OCI-LY1 (cell line): Measurements from ENCODE around the gene ITIH3.

Experiments
- H2AFZ ChIP-seq: fragments of 200-600 bp; sonication (generic), shearing (Covaris generic); 2 replicates; pipeline ENCODE4 v1.6.0; 2014; ENCODE audit warnings: antibody characterized with exemption, mild to moderate bottlenecking, low read length
- H3F3A ChIP-seq: fragments of 200-600 bp; sonication (generic), shearing (Covaris generic); 2 replicates; pipeline ENCODE4 v1.6.0; 2014; ENCODE audit warnings: mild to moderate bottlenecking, antibody characterized with exemption, low read length, moderate library complexity; ENCODE audit not compliant: insufficient read depth
- H3K27ac ChIP-seq: fragments of 200-600 bp; sonication (generic); 2 replicates; pipeline ENCODE4 v1.5.1; 2014; ENCODE audit warnings: low read length, mixed run types, mild to moderate bottlenecking, low read depth; ENCODE audit not compliant: poor library complexity, severe bottlenecking
- H3K27me3 ChIP-seq: fragments of 200-600 bp; sonication (generic); 2 replicates; pipeline ENCODE4 v1.6.0; 2014; ENCODE audit warnings: antibody characterized with exemption, mild to moderate bottlenecking, low read length, moderate library complexity; ENCODE audit not compliant: insufficient read depth
- H3K36me3 ChIP-seq: fragments of 200-600 bp; sonication (generic); 2 replicates; pipeline ENCODE4 v1.6.1; 2014; ENCODE audit warnings: mild to moderate bottlenecking, antibody characterized with exemption, low read length, moderate library complexity, mixed read lengths; ENCODE audit not compliant: insufficient read depth
- H3K4me1 ChIP-seq: fragments of 200-600 bp; sonication (generic); 2 replicates; pipeline ENCODE4 v1.5.1; 2014; ENCODE audit warnings: mild to moderate bottlenecking, low read length, moderate library complexity; ENCODE audit not compliant: insufficient read depth, severe bottlenecking
- H3K4me2 ChIP-seq: fragments of 200-600 bp; sonication (generic), shearing (Covaris generic); 2 replicates; pipeline ENCODE4 v1.6.1; 2014; ENCODE audit warnings: low read length
- H3K4me3 ChIP-seq: fragments of 200-600 bp; sonication (generic); 2 replicates; pipeline ENCODE4 v1.5.1; 2014; ENCODE audit warnings: low read length, low read depth, mild to moderate bottlenecking, mixed read lengths; ENCODE audit not compliant: poor library complexity, severe bottlenecking
- H3K79me2 ChIP-seq: fragments of 200-600 bp; shearing (Covaris generic); 2 replicates; pipeline ENCODE4 v1.6.1; 2016; ENCODE audit warnings: mixed run types, low read length, mixed read lengths; ENCODE audit not compliant: insufficient read depth
- H3K9ac ChIP-seq: fragments of 200-600 bp; sonication (generic), shearing (Covaris generic); 2 replicates; pipeline ENCODE4 v1.6.1; 2014; ENCODE audit warnings: mild to moderate bottlenecking, low read length, mixed read lengths
- H3K9me2 ChIP-seq: fragments of 200-600 bp; sonication (generic), shearing (Covaris generic); 2 replicates; pipeline ENCODE4 v1.6.1; 2014; ENCODE audit warnings: low read depth, mild to moderate bottlenecking, low read length, mixed read lengths
- H3K9me3 ChIP-seq: fragments of 200-600 bp; shearing (Covaris generic); 2 replicates; pipeline ENCODE4 v1.6.1; 2014; ENCODE audit warnings: low read length, mixed read lengths
- H4K20me1 ChIP-seq: fragments of 200-600 bp; sonication (generic), shearing (Covaris generic); 2 replicates; pipeline ENCODE4 v1.6.0; 2016; ENCODE audit warnings: mild to moderate bottlenecking, low read length; ENCODE audit not compliant: insufficient read depth
- CTCF ChIP-seq: fragments of 200-600 bp; sonication (generic), shearing (Covaris generic); IDR thresholded peaks from 2 replicates; pipeline ENCODE4 v1.5.1; 2017; ENCODE audit warnings: mild to moderate bottlenecking, antibody characterized with exemption, low read length, moderate library complexity, mixed read lengths
- EZH2 ChIP-seq: fragments of 200-600 bp; sonication (generic), shearing (Covaris generic); IDR thresholded peaks from 2 replicates; pipeline ENCODE4 v1.8.0; 2017; ENCODE audit warnings: borderline replicate concordance, mixed run types, mild to moderate bottlenecking, antibody characterized with exemption, low read length, moderate library complexity, mixed read lengths

ITIH3 gene

DNA sequence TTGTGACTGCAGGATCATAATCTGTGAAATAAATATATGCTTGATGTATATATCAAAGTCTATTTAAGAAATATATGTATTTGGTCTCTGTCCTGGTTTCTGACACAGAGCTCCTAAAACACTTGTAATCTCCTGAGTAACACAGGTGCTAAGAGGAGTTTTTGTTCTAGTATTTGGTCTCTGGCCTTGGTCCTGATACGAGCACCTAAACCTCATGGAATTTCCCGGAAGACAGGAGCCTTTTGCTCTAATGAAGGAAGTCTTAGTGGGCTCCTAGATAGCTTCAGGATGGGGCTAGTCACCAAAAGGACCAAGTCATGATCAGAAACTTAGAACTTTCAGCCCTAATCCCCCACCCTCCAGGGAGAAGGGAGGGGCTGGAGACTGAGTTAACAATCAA, 59.4 kb downstream of the ITIH3 start:
- H4K20me1 ChIP-seq: no peaks in the 10 kb centered on the region
- no peak overlapping the region for H3K4me3 ChIP-seq
- no peaks in the 10 kb centered on the region for H3K9me2 ChIP-seq
- H3K27ac ChIP-seq: no peak overlapping the region
- H3F3A ChIP-seq: no peaks in the 10 kb centered on the region
- TF ChIP-seq CTCF: no peak
- no peak for TF ChIP-seq EZH2
- no peak overlapping the region for H3K4me2 ChIP-seq
- H3K79me2 ChIP-seq: no peaks in the 10 kb centered on the region
- H3K9ac ChIP-seq: no peak overlapping the region
- H2AFZ ChIP-seq: no peak overlapping the region
- H3K4me1 ChIP-seq: no peaks in the 10 kb centered on the region
- H3K36me3 ChIP-seq: peaks cover 22% of the 10 kb centered on the region; the same call in 1 of the 2 replicates
- no peaks in the 10 kb centered on the region for H3K9me3 ChIP-seq
- H3K27me3 ChIP-seq: no peaks in the 10 kb centered on the region

GRCh38 chr3:52856666-52857065, 62.1 kb downstream of the ITIH3 start:
- Histone ChIP-seq H3K4me2 (no peak overlapping the region), H3K9ac (no peak overlapping the region), H3K27me3 (no peaks in the 10 kb centered on the region), H3K79me2 (no peaks in the 10 kb centered on the region), H3K36me3 (peaks cover 15% of the 10 kb centered on the region; the same call in 1 of the 2 replicates), H3K4me1 (no peaks in the 10 kb centered on the region), H3F3A (no peaks in the 10 kb centered on the region), H4K20me1 (no peaks in the 10 kb centered on the region), H3K4me3 (no peak overlapping the region), H3K9me2 (no peaks in the 10 kb centered on the region), H3K9me3 (no peaks in the 10 kb centered on the region), H3K27ac (no peak overlapping the region), H2AFZ (no peak overlapping the region)
- no peak for TF ChIP-seq EZH2
- TF ChIP-seq CTCF: no peak

DNA sequence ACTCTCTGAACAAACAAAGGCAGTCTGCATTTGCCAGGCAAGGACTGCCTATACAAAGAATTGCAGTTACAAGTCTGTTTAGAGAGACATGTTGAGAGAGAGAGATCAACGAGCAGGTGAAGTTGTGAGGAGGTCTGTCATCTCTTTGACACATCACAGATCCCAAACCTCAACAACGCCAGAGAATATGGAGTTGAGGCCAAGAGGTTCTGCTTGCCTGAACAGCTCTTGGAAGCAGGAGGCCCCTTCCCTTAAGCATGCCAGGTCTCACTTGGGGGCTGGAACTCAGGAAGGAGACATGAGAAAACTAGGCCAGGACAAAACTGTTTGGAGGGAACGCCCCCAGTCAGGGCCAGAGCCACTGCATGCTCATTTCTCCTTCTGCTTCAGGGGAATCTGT, 62.5 kb downstream of the ITIH3 start:
- H4K20me1 ChIP-seq: no peaks in the 10 kb centered on the region
- H3K4me2 ChIP-seq: no peak overlapping the region
- no peaks in the 10 kb centered on the region for H3K79me2 ChIP-seq
- no peak overlapping the region for H3K4me3 ChIP-seq
- H3K27ac ChIP-seq: no peak overlapping the region
- no peak overlapping the region for H3K9ac ChIP-seq
- TF ChIP-seq CTCF: no peak
- TF ChIP-seq EZH2: no peak
- H3F3A ChIP-seq: no peaks in the 10 kb centered on the region
- no peaks in the 10 kb centered on the region for H3K9me2 ChIP-seq
- no peaks in the 10 kb centered on the region for H3K4me1 ChIP-seq
- no peaks in the 10 kb centered on the region for H3K9me3 ChIP-seq
- H3K27me3 ChIP-seq: no peaks in the 10 kb centered on the region
- no peak overlapping the region for H2AFZ ChIP-seq
- peaks cover 10% of the 10 kb centered on the region; the same call in 1 of the 2 replicates for H3K36me3 ChIP-seq
